Stomach (tissue), 9 donors: ENCODE results near the gene FCHO1. TPM values are rescaled to one million over a fixed set of nuclear protein-coding genes. Genes with fewer than 3 reads are reported as not detected.

Experiments
- DNase-seq, 2 donors: peaks; one replicate each; pipeline versions ENCODE4 v3.0.0 to v3.0.0-alpha.2; 2013 to 2019
- H3K27ac ChIP-seq, 5 donors: fragments of 200-600 bp in 4 of 5; sonication (generic) in 4 of 5; one replicate each; pipeline ENCODE4 v1.5.1; 2013 to 2019; ENCODE audit warnings: mild to moderate bottlenecking in 1 of 5, moderate library complexity in 1 of 5
- H3K27me3 ChIP-seq, 3 donors: fragments of 200-600 bp; sonication (generic); one replicate each; pipeline ENCODE4 v1.5.1; 2017 to 2019; ENCODE audit warnings: mixed run types in 1 of 3
- H3K36me3 ChIP-seq, 4 donors: fragments of 200-600 bp; sonication (generic); 1 replicate in 3 of 4; 2 replicates in 1 of 4; pipeline ENCODE4 v1.5.1; 2016 to 2019
- H3K4me1 ChIP-seq, 4 donors: fragments of 200-600 bp; sonication (generic); one replicate each; pipeline ENCODE4 v1.5.1; 2016 to 2019
- H3K4me3 ChIP-seq, 4 donors: fragments of 200-600 bp; sonication (generic) in 3 of 4; one replicate each; pipeline ENCODE4 v1.5.1; 2016 to 2019; ENCODE audit warnings: mild to moderate bottlenecking in 1 of 4
- H3K9me3 ChIP-seq, 4 donors: fragments of 200-600 bp; sonication (generic); one replicate each; pipeline ENCODE4 v1.5.1; 2016 to 2019
- EP300 ChIP-seq: sonication (generic); formaldehyde crosslinking; IDR thresholded peaks from one replicate; pipeline ENCODE4 v1.6.1; 2017; ENCODE audit warnings: antibody characterized with exemption
- POLR2A ChIP-seq, 4 donors: fragments of 450-650 bp; IDR thresholded peaks; one replicate each; pipeline ENCODE4 v1.6.1; 2016; ENCODE audit warnings: antibody characterized with exemption in 4 of 4, control low read depth in 2 of 4, mild to moderate bottlenecking in 1 of 4, moderate library complexity in 1 of 4
- POLR2AphosphoS5 ChIP-seq, 3 donors: sonication (generic); formaldehyde crosslinking; IDR thresholded peaks; one replicate each; pipeline ENCODE4 v1.6.1; 2016; ENCODE audit warnings: antibody characterized with exemption in 3 of 3
- whole genome bisulfite sequencing, 5 donors: extraction: QIAGEN DNeasy Blood & Tissue Kit in 3 of 5; methylation state at CpG; one replicate each; pipeline versions ENCODE4 v1.1.5 to v1.1.7; 2013 to 2018; 5-methylcytosine and 5-hydroxymethylcytosine counted together
- intact Hi-C: fragments of 100-400 bp; cut with DNase I; formaldehyde crosslinking; loops from one replicate; pipeline ENCODE4 v1.15.1; 2023; ENCODE audit warnings: low total_unique reads
- polyA plus RNA-seq, 3 donors: library from polyadenylated mRNA; stranded (reverse); fragments of 200-250 nt; gene quantifications; one replicate each; pipeline ENCODE4 v1.2.3, GENCODE V29; 2013
- total RNA-seq, 5 donors: library from RNA; depleted of rRNA; stranded (reverse); fragments of >200 nt; gene quantifications; one replicate each; pipeline versions ENCODE4 v1.1.0 to v1.2.3, GENCODE V29; 2014 to 2016
- TF ChIP-seq, protein P1 (sequence below), 7 experiments: fragments of 450-650 bp in 4 of 7; fragments of 200-600 bp in 3 of 7; sonication (generic) in 3 of 7; IDR thresholded peaks; one replicate each; pipeline ENCODE4 v1.5.1; 2016 to 2019; ENCODE audit warnings: antibody characterized with exemption in 7 of 7, control low read depth in 2 of 7, mild to moderate bottlenecking in 1 of 7
- donor health status: healthy with polysubstance abuse.
- donor health status: Bipolar disorder and iron deficiency.
- donor health status: healthy.

Gene FCHO1
- total and polyA plus RNA-seq, 8 donors, result 0.53 to 9.3 (median 0.92) TPM; not detected in 1

DNA sequence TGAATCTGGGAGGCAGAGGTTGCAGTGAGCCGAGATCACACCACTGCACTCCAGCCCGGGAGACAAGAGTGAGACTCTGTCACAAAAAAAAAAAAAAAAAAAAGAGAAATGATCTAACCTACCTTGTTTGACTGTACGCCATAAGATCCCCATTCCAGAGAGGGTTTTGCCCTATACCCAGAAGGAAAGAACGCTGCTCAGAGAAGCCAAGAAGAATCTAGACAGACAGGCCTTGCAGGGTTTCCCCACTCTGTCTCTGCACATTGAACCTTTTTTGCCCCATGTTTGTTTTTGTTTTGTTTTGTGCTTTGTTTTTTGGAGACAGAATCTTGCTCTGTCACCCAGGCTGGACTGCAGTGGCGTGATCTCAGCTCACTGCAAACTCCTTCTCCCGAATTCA lies 39.4 kb upstream of the FCHO1 start:
- H3K9me3 ChIP-seq, result no peaks in the 10 kb centered on the region
- no peak for DNase-seq
- no peak overlapping the region for H3K4me3 ChIP-seq
- intact Hi-C loops, result no loop called here
- no peak overlapping the region for H3K27ac ChIP-seq
- peaks cover 0 to 2% (median 0%) of the 10 kb centered on the region in 3 donors for H3K27me3 ChIP-seq
- H3K36me3 ChIP-seq, result no peaks in the 10 kb centered on the region
- WGBS, 5 donors, result 51 to 70% (median 59%) methylated on average over 6 of the region's 6 CpGs
- TF ChIP-seq POLR2AphosphoS5 (IDR thresholded peaks at IDR 0.05) (no peak), POLR2A (IDR thresholded peaks at IDR 0.05) (no peak)
- peaks cover 0 to 2% (median 0%) of the 10 kb centered on the region in 4 donors for H3K4me1 ChIP-seq

DNA sequence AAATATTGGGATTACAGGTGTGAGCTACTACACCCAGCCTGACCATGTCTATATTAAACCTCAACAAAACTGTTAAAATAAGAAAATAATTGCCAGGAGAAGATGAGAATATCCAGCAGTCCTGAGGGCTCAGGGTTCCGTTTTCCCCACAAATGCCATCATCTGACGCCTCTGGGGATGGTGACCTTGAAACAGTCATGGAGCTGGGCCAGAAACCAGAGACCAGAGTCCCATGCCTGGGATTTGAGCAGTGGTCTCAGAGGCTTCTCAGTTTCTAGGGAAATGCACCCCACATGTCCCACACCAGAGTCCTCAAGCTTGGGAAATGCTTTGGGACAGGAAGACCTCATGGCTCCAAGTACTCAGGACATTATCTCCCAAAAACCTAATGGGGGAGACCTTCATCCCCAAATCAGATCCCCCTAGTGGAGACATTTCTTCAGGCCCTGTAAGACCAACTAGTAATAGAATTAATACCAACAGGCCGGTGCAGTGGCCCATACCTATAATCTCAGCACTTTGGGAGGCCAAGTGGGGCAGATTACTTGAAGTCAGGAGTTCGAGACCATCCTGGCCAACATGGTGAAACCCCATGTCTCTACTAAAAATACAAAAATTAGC lies 34.9 kb upstream of the FCHO1 start:
- WGBS, 5 donors, result 66 to 90% (median 74%) methylated on average over 4 of the region's 4 CpGs
- DNase-seq, result no peak
- Histone ChIP-seq H3K36me3 (peaks cover 0 to under 1% (median 0%) of the 10 kb centered on the region in 4 donors), H3K27me3 (no peaks in the 10 kb centered on the region), H3K4me3 (no peak overlapping the region), H3K9me3 (no peaks in the 10 kb centered on the region), H3K27ac (peak overlapping the region in 1 of 5 donors; percentile 7), H3K4me1 (peaks cover 14 to 44% (median 35%) of the 10 kb centered on the region in 4 donors)
- intact Hi-C loops, result no loop called here
- TF ChIP-seq, protein P1, sequence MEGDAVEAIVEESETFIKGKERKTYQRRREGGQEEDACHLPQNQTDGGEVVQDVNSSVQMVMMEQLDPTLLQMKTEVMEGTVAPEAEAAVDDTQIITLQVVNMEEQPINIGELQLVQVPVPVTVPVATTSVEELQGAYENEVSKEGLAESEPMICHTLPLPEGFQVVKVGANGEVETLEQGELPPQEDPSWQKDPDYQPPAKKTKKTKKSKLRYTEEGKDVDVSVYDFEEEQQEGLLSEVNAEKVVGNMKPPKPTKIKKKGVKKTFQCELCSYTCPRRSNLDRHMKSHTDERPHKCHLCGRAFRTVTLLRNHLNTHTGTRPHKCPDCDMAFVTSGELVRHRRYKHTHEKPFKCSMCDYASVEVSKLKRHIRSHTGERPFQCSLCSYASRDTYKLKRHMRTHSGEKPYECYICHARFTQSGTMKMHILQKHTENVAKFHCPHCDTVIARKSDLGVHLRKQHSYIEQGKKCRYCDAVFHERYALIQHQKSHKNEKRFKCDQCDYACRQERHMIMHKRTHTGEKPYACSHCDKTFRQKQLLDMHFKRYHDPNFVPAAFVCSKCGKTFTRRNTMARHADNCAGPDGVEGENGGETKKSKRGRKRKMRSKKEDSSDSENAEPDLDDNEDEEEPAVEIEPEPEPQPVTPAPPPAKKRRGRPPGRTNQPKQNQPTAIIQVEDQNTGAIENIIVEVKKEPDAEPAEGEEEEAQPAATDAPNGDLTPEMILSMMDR (IDR thresholded peaks at IDR 0.05), result peak in 1 of 7 experiments; percentile 20
- no peak for TF ChIP-seq EP300

DNA sequence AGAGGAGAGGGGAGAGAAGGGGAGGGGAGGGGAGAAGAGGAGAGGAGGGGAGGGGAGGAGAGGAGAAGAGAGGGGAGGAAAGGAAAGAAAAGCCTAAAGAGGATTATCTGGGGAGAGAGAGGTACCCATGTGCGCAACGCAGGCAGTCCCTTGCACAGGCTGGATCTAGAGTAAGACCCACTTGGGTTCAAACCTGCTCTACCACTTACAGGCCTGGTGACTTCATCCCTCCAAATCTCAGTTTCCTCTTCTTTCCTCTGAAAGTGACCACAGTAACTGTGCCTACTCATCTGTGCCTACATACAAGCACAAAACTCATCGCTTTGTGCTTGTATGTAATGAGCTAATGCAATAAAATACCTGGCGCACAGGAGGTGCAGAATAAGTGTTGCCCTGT lies 32.7 kb upstream of the FCHO1 start:
- H3K27ac ChIP-seq, result no peak overlapping the region
- intact Hi-C loops, result no loop called here
- no peak for DNase-seq
- 74 to 88% (median 81%) methylated on average over 4 of the region's 4 CpGs for WGBS, 5 donors
- TF ChIP-seq POLR2AphosphoS5 (IDR thresholded peaks at IDR 0.05), result no peak
- TF ChIP-seq POLR2A (IDR thresholded peaks at IDR 0.05), result no peak
- TF ChIP-seq, protein P1 (IDR thresholded peaks at IDR 0.05), result no peak
- no peak for TF ChIP-seq EP300
- no peaks in the 10 kb centered on the region for H3K27me3 ChIP-seq
- no peaks in the 10 kb centered on the region for H3K9me3 ChIP-seq
- H3K4me3 ChIP-seq, result peak overlapping the region in 1 of 4 donors; percentile 97
- H3K4me1 ChIP-seq, result peaks cover 26 to 64% (median 52%) of the 10 kb centered on the region in 4 donors
- H3K36me3 ChIP-seq, result peaks cover under 1 to 21% (median 9%) of the 10 kb centered on the region in 4 donors

DNA sequence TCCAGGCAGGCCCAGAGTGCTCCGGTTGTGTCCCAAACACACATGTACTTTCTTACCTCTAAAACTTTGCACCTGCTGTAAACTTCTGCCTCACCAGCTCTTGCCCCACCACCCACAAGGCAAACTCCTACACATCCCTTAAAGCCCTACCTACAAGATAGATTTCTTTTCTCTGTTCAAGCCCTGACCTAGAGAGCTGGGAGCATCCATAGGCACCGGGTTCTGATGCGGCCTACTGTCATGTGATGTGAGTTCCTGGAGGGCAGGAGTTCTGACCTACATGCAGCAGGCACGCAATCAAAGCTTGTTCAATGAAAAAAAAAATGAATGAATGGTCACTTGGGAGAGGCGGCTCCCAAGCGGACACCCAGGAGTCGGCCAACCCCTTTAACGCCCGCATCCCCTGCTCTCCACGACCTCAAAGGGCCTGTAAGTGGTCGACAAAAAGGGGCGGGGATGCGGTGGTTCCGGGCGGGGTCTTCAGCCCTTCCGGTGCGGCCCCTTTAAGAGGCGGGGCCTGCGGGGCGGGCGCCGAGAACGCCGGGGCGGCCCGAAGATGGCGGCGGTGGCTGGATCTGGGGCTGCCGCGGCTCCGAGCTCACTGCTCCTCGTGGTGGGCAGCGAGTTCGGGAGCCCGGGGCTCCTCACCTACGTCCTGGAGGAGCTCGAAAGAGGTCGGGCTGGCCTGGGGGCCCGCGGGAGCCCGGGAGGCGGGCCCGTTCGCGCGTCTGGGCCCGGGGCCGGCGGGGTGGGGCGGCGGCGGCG lies 32.1 kb upstream of the FCHO1 start, which contains the start of gene MAP1S:
Gene MAP1S, plus strand, starts transcription at position 534 of the 765 bp plus-strand sequence. Its CDS starts 23 bp downstream, at position 557.
- peak; percentile 60 to 87 for DNase-seq
- Histone ChIP-seq H3K9me3 (no peaks in the 10 kb centered on the region), H3K27me3 (no peaks in the 10 kb centered on the region), H3K27ac (peak within 1 kb of the TSS; percentile 74 to 90 (median 83)), H3K4me3 (peak within 1 kb of the TSS; percentile 88 to 100 (median 94)), H3K4me1 (peaks cover 26 to 64% (median 52%) of the 10 kb centered on the region in 4 donors), H3K36me3 (peaks cover 7 to 27% (median 15%) of the 10 kb centered on the region in 4 donors)
- intact Hi-C loops, result no loop called here
- peak; percentile 35 to 88 (median 76) for TF ChIP-seq POLR2AphosphoS5 (IDR thresholded peaks at IDR 0.05)
- TF ChIP-seq, protein P1 (IDR thresholded peaks at IDR 0.05), result no peak
- peak in 1 of 4 donors; percentile 12 for TF ChIP-seq POLR2A (IDR thresholded peaks at IDR 0.05)
- WGBS, 5 donors, result 2 to 4% (median 3%) methylated on average over 26 to 53 of the region's 53 CpGs
